Measurements from ENCODE around the gene RTEL1. TPM values are rescaled to one million over a fixed set of nuclear protein-coding genes. Genes with fewer than 3 reads are reported as not detected.

RTEL1 gene
- total RNA-seq, 1 experiment from 2014 or later: 33.4 TPM

GRCh38 chr20:63697868-63698545, 39.9 kb downstream of the RTEL1 start:
- H4K20me1 ChIP-seq (ENCODE audit: control insufficient read depth, insufficient read depth, insufficient read length): no peaks in the 10 kb centered on the region
- no peak overlapping the region for H3K23ac ChIP-seq (ENCODE audit: insufficient read length, low read depth, low read length)
- no peak overlapping the region for H4K91ac ChIP-seq (ENCODE audit: insufficient read length, low read depth, low read length)
- H3K23me2 ChIP-seq (ENCODE audit: insufficient read length, low read depth, low read length, poor library complexity, severe bottlenecking): peaks cover 4% of the 10 kb centered on the region
- H2AFZ ChIP-seq (ENCODE audit: low read length): no peak overlapping the region
- no peak overlapping the region for H4K5ac ChIP-seq (ENCODE audit: insufficient read length, low read depth, low read length)
- no peak overlapping the region for H3K27ac ChIP-seq (ENCODE audit: insufficient read length, low read depth, low read length)
- no peaks in the 10 kb centered on the region for H3K79me2 ChIP-seq (ENCODE audit: insufficient read depth, low read length)
- no peak overlapping the region for H2BK5ac ChIP-seq (ENCODE audit: insufficient read length, low read length)
- Mint-ChIP-seq H3K9me3 (peaks cover 3 to 5% of the 10 kb centered on the region in 2 experiments; a peak in 3 of 5 replicates), H3K36me3 (ENCODE audit: insufficient read depth in 1 of 3, low read depth in 3 of 3) (peaks cover 6 to 9% (median 8%) of the 10 kb centered on the region in 3 experiments; a peak in 5 of 7 replicates), H3K27me3 (ENCODE audit: low read depth) (peaks cover 6% of the 10 kb centered on the region; the same call in 1 of the 2 replicates), H3K4me1 (peaks cover 2 to 10% of the 10 kb centered on the region in 2 experiments), H3K4me3 (no peak overlapping the region), H3K27ac (no peak overlapping the region)
- no peaks in the 10 kb centered on the region for H3K27me3 ChIP-seq (ENCODE audit: insufficient read depth, low read length)
- H2BK12ac ChIP-seq (ENCODE audit: insufficient read length, low read depth, low read length): no peak overlapping the region
- H3K4me1 ChIP-seq (ENCODE audit: insufficient read depth, low read length): no peaks in the 10 kb centered on the region
- H3K14ac ChIP-seq (ENCODE audit: insufficient read depth, low read length): no peak overlapping the region
- no peak overlapping the region for H3K9ac ChIP-seq (ENCODE audit: extremely low read depth, insufficient read length, low read length)
- no peak overlapping the region for H3T11ph ChIP-seq (ENCODE audit: low read length)
- H3K79me1 ChIP-seq (ENCODE audit: insufficient read depth, low read depth, low read length, poor library complexity, severe bottlenecking): no peaks in the 10 kb centered on the region
- no peak for TF ChIP-seq CTCF (conservative IDR thresholded peaks at IDR 0.05)
- no peak overlapping the region for H2BK15ac ChIP-seq (ENCODE audit: low read depth, low read length)
- H2BK20ac ChIP-seq (ENCODE audit: low read depth, low read length, poor library complexity, severe bottlenecking): no peak overlapping the region
- no peak overlapping the region for H2BK120ac ChIP-seq (ENCODE audit: low read depth, low read length, poor library complexity, severe bottlenecking)
- no peak overlapping the region for H4K8ac ChIP-seq (replicated peaks; ENCODE audit: insufficient read length, low read depth, low read length)
- WGBS (ENCODE audit: extremely low coverage, insufficient read length, low lambda C conversion rate): no CpG with 5 or more reads among the region's 40 CpGs
- peak; percentile 38 for DNase-seq
- H3K56ac ChIP-seq (ENCODE audit: insufficient read length, low read depth, low read length): no peak overlapping the region
- no peaks in the 10 kb centered on the region for H3K9me3 ChIP-seq (ENCODE audit: control insufficient read depth, low read depth, low read length)
- H2AK5ac ChIP-seq (ENCODE audit: insufficient read length, low read length): no peak overlapping the region
- H3K4ac ChIP-seq (ENCODE audit: low read depth, low read length): no peak overlapping the region
- H3K4me2 ChIP-seq (ENCODE audit: insufficient read depth, insufficient read length, low read length): no peak overlapping the region
- H3K18ac ChIP-seq (ENCODE audit: insufficient read length, low read depth, low read length): no peak overlapping the region
